ENCODE measurements around the gene RPL19.

Gene RPL19

DNA sequence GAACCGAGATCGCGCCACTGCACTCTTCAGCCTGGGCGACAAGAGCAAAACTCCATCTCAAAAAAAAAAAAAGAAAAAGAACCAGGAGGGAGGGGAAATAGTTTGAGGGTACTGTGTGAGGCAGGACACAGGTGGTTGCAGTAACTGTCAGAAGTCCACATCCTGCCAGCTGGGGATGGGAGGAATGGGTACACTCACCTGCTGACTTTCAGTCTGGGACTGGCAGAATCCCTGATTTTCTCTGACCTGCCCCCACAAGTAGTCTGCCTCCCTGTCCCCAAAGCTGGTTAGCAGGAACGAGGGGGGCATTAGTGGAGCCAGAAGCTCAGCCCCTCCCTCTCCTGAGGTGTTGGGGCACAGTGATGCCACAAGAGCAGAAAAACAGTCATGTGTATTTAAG, 27.0 kb upstream of the RPL19 start:
- DNase-seq (ENCODE audit: low read depth), result no peak

DNA sequence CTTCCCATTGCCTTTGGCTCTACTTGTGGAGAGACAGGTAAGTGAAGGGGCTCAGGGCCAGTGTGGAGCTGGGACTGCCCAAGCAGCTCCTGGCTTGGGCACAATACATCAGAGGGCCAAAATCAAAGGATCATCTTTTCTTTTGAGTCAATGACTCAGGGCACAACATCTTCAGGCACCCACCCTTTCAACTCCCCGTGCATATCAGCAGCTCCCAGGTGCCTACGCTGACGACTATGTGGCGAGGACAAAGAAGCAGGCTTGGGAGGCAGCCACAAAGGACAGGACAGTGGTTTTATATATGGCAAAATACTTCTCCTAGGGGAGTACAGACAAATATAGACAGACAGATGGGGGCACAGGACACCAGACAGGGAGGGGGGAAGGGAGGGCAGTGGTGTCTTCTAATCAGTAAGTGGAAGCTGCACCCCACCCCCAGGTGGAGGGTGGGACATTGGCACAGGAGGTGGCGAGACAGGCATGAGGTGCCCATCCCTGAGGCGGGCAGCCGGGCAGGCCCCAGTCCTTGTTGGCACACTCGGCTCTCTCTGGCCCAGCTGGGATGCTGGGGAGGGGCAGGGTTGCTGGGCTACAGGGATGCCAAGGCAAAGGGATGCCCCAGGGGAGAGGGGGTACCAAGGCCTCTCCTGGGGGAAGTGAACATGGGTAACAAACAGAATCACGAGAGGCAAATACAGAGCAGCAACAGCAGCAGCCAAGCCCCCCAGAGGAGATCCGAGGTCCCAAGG, 26.4 kb upstream of the RPL19 start:
- DNase-seq (ENCODE audit: low read depth), result no peak

DNA sequence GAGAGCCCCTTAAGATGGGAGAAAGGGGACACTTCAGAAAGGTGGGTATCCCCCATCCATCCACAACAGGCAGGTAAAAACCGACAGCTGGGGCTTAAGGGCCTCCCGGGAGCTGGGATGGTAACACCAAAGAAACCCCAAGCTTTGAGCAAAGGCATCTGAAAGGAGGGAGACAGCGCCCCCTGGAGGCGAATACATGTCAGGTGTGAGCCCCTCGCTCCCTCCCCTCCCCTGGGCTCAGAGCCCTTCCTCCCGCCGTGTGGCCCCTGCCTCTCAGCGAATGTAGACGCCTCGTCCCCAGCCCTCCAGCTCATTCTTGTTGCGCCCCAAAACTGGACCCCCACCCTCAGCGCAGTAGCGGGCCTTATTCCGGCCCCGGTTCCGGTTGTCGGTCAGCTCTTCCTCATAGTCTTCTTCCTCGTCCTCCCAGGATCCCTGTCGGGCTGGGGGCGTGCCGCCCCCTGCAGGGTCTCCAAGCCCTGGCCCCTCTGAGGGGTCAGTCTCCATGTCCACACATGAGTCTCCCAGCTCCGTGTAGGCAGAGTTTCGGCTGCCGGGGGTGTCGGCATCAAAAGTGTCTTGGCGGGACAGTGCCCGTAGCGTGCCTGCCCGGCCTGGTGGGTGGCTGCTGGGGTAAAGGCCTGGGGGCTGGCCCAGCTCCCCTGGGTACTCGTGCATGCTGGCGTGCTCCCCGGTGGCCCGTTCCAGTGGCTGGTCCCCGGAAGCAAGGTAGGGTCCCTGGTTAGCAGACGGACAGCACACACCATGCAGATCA, 25.0 kb upstream of the RPL19 start:
- DNase-seq (ENCODE audit: low read depth), result peak; percentile 63

DNA sequence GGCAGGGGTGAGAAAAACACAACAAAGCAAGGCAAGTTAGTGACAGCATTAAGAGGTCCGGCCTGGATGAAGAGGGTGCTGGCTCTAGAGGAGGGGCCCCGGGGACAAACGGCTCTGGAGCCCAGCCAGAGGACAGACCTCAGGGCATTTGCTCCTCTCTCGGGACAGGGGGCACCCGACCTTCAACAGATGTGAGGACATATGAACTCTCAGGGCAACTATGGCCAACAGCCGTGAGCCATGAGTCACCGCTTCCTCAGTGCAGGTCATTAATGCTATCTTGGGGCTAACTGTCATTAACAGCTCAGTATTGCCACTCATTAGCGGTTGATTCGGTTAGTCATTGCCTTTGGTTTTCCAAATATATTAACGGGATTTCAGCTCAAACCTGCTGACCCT, 24.4 kb upstream of the RPL19 start:
- DNase-seq (ENCODE audit: low read depth), result no peak

DNA sequence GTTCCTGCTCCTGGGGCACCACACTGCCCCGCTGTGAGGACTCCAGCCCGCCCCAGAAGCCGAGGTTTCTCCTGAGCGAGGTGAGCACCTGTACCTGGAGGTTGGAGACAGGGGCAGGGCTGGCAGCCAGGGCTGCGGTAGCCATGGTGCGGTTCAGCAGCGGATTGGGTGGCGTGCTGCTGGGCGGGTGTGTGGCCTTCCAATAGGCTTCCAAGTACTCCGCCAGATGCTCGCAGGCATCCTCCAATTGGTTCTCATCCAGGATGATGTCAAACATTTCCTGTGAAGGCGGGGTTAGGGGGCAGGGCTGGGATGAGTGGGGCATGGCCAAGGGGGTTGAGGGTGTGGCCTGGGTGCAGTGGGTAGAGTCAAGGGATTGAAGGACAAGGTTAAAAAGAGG, 22.8 kb upstream of the RPL19 start:
- DNase-seq (ENCODE audit: low read depth), result no peak

DNA sequence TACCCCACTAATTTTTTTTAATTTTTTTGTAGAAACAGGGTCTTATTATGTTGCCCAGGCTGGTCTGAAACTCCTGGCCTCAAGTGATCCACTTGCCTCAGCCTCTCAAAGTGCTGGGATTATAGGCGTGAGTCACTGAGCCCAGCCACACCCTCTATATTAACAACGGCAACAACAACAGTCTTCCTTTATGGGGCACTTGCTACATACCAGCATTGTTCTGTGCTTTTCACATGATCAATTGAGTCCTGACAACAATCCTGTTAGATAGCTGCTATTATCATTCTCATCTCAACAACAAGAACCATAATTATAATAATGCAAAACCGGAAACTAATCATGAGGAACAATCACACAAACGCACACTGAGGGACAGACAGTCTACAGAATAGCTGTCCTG, 21.5 kb upstream of the RPL19 start:
- no peak for DNase-seq (ENCODE audit: low read depth)

DNA sequence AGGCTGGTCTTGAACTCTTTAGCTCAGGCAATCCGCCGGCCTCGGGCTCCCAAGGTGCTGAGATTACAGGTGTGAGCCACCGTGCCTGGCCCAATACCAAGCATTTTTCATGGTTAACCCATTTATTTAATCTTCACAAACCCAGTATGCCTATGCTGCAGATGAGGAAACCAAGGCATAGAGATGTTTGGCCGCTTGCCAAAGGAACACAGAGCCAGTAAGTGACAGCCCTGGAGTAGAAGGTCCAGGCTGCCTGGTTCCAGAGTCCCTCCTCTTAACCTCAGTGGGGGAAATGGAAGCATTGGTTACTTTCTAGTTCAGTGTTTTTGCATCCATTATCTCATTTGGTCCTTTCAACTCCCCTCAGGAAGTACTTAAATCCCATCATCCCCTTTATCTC, 18.8 kb upstream of the RPL19 start:
- no peak for DNase-seq (ENCODE audit: low read depth)

DNA sequence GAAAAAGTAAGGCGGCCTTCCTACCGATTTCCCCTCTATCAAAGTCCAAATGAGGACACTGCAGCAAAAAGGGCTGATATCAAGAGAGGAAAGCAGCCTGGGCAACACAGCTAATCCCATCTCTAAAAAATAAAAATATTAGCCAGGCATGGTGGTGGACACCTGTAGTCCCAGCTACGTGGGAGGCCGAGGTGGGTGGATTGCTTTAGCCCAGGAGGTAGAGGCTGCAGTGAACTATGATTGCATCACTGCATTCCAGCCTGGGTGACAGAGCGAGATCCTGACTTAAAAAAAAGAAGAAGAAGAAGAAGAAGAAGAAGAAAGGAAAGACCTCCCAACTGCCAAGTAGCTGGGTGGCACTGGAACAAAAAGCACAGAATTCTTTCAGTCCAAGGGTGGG, 17.0 kb upstream of the RPL19 start:
- DNase-seq (ENCODE audit: low read depth), result no peak

DNA sequence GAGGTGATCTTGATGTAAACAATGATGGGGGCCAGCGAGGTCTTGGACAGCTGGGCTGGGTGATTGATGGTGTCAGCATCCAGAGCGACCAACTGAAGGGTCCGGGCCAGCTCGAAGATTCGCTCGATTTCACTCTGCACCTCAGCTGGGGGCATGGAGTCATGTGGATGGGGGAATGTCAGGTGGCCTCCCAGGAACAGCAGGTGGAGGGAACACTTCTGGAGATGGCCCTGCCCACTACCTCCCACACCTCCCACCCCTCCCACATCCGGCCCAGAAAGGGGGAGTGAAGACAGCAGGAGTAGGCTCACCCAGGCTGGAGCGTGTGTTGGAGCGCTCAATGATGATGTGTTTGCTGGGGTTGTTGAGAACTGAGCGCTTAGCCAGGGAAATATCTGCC, 16.4 kb upstream of the RPL19 start:
- no peak for DNase-seq (ENCODE audit: low read depth)

DNA sequence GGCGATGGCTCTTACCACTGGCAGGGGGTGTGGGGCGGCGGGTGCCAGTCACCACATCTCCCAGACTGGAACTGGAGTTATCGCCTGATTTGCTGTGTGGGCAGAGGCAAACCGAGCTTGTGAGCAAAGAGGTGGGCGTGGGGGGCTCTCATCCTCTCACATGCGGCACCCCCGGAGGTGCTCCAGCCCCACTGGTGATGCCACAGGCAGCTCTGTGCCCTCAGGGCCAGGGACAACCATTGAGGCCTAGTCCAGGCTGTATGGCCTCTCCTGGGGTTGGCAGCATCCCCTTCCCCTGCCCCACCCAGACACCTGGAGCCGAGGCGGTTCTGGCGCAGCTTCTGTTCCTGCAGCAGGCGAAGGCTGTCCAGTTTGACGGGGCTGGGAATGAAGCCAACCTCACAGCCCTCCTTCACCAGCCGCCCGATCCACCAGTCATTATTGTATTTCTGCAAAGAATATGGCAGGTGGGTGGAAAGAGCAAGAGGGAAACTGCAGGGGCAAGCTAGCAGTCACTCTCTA, 13.5 kb upstream of the RPL19 start:
- DNase-seq (ENCODE audit: low read depth), result no peak

DNA sequence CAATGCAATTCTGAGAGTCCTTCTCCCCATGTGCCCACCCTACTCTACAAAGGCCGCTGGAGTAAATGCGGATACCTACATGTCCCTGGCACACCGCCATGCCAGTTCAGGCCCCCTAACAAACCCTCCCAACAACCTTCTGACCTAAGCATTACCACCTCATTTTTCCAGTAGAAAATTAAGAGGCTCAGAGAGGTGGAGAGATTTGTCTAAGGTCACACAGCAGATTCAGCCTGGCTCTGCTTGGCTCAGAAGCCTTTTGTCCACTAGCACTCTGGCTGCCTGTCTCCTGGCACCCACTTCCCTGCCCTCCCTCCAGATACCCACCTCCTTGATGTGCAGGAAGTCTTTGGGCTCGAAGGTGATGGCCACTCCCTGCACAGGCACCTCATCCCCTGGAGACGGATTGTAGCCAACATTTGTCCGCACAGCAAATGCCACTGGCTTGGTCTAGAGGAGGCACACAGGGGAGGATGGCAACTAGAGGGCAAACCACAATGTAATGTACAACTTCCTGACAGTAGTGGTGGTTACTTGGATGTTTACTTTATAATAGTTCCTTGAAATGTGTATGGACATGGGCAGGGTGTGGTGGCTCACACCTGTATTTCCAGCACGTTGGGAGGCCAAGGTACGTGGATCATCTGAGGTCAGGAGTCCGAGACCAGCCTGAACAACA, 12.8 kb upstream of the RPL19 start:
- DNase-seq (ENCODE audit: low read depth), result no peak

DNA sequence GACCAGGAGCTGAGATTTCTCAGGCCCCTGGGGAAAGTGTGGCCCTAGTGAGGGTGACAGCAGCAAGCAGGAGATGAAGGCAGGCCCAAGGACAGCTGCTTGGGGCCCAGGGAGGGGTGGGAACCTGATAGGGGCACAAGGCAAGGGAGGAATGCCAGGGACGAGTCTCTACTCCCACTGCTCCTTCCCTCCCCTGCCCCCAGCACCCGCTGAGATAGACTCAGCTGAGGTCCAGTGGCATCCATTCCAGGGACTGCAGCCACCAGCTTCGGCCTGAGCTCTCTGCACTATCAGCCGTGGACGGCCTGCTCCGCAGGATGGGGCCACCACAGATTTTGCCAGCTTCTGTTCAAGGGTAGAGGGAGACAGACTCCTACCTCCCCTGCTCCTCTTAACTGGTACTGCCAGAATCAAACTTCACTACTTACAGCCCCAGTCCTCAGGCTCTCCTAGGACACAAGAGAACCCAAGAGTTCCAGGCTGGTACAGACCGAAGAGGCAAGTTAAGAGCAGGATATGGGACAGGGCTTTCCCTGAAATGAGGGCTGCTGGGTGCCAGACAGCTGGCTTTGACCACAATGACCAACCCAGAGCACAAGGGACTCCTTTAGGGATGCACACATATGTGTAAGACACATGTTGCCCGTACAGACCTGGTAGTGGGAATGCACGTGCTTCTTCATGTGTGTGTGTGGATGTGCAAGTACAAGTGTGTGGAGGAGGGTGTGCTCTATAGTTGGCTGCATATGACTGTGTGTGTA, 8.2 kb upstream of the RPL19 start:
- DNase-seq (ENCODE audit: low read depth), result no peak

DNA sequence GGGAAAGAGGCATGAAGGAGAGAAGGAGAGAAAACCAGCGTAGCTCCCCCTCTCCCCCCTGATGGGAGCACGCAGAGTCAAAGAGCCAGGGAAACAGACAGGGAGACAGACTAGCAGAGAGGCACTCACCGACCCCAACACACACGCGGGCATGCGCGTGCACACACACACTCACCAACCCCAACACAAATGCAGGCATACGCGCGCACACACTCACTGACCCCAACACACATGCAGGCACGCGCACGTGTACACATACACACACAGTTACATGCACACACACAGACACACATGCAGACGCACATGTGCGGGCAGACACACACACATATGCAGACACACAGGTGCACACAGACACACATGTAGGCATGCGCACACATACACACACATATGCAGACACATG, 7.2 kb upstream of the RPL19 start:
- no peak for DNase-seq (ENCODE audit: low read depth)

DNA sequence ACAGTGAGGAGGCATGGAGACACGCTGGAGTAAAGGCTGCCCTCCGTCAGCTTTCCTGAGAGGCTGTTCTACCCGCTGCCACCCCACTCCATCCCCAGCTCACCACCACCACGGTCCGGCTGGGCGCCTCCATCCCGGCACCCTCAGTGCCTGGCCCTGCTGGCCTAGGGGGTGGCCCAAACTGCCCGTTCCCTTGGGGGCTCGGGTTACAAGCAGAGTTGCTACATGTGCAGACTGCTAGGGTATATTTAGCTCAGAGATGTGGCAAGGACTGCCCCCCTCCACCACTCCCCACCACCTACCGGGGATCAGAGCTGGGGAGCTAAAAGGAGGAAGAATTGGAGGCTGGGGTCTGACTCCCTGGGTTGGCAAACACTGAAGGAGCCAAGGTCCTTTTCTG, 6.7 kb upstream of the RPL19 start:
- no peak for DNase-seq (ENCODE audit: low read depth)

DNA sequence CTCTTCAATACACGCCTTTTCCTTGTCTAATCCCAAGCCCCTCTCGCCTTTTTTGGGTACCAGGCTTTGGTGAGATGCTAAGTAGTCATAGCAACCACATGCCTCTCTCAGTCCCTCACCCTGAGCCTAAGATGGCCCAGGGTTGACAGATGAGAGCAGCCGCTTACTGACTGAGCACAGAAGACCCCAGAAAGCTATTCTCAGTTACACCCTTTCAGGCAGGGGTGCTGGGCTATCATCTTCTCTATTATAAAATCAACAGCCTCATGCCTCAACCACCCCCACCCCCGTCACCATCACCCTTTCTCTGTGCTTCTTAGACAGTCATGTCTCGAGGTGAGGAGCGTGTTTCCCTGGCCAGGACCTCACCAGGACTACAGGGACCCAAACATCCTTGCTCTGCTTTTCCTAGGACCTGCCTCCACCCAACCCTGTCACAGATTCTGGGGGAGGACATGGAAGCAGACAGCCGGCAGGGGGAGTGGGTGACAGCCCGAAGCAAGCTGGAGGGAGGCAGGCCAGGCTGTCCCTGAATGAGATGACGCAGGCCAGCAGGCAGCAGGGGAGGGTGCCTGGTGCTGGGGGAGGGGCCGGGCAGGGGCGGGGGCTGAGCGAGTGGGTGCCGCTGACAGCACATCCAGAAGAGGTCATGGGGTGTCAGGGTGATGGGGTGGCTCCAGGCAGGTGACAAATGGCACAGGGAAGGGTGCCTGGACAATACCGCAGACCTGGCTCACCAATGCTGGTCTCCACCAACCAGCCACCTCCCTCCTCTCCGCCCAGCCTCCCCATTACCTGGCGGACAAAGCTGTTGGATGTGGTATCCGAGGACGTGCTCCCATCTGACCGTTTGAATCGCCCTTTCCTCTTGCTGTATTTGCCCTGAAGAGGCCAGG, 5.7 kb upstream of the RPL19 start:
- no peak for DNase-seq (ENCODE audit: low read depth)

DNA sequence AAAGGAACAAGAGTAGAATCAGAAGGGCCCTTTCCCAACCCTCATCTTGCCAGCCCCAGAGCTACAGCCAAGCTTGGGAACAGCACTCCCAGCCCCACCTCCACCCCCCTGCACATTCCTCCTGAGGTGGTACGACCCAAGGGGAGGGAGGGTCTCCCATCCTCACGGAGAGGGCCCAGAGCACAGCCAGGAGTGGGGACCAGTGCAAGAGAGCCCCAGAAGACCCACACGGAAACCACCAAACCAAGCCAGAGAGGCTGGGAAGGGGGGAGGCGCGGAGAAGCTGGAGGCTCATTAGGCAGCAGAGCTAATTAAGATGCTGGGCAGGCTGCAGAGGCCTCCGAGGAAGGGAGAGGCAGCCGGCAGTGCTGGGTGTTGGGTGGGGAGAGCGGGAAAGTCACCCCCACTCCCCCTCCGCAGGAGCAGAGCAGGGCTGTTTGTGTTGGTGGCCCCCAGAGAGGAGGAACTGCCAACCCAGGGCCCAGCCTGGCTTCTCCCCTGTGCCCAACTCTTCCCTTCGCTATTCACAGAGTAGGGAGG, 5.0 kb upstream of the RPL19 start:
- DNase-seq (ENCODE audit: low read depth), result no peak

DNA sequence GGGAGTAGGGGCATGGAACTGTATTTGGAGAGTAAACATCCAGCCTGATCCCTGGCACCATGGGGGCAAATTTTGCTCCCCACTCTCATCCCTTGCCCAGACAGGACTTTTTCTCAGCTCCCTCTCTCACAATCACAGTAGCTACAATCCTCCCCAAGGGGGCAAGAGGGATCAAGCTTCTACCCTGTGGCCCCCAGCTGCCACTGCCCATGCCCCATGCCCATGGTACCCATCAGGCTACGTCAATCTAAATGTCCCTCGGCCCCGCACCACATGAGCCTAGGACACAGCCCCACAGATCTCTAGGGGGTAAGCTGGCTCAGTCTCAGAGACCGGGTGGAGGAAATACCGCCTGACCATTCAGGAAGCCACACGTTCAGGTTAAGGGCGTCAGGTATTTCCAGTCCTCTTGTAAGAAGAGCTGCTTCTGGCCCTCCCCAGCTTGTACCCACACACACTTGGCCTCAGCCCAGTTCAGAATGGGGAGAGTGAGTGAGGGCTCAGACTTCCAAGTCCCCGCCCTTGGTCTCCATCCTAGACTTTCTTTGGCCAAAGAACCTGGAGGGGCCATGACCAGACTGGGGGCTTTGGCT, 4.4 kb upstream of the RPL19 start:
- no peak for DNase-seq (ENCODE audit: low read depth)

DNA sequence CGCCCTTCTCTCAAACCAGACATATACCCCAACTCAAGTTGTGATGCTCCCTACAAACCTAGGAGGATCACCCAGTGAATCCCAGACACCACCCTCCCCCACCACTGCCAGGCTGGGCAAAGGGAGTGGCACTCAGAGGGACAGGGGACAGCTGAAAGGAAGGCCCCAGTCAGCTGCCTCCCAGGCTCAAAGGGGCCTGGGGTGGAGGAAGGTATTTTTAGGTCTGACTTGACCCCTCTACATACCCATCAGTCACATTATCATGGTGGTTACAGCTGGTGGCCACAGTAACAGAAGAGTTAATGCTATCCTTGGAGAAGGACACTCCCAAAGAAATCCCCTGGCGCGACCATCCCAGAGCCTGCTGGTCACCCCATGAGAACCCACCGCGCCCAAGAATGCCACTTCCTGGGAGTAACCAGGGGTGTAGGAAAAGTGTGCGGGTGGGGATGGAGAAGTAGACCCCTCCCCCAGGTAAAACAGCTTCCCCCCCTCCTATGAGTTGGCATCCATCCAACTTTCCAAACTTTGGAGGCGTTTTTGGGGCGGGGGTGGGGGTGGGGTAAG, 3.8 kb upstream of the RPL19 start:
- DNase-seq (ENCODE audit: low read depth), result no peak

DNA sequence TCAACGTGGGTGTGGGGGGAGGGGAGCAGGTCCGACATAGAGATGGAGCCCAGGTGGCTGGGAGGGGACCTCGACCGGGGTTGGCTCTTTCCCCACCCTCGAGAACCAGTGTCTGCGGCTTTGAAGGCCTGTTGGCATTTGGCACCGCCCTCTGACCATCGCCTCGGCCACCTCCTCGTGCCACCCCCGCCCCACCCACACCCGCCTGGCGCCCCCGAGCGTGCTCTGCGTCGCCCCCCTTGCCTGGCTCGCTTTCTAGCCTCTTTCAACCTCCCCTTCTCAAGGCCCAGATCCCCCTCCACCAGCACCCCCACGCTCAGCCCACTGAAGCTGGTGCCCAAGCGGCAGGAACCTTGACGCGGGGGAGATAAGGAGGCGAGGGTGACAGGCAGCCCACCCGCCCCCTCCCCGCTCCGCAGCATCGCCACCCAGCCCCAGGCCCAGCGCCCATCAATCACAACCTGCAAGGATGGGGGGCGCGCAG, 3.2 kb upstream of the RPL19 start:
- DNase-seq (ENCODE audit: low read depth), result no peak
